Natural killer cell (primary cell): ENCODE data around the gene TIMP2. TPM values are rescaled to one million over a fixed set of nuclear protein-coding genes. Genes with fewer than 3 reads are reported as not detected.

Experiments
- ATAC-seq, 3 donors: fragments of 150-1000 bp in 2 of 3; fragments of 200-7000 bp in 1 of 3; cut with Tn5 transposase; 1 replicate in 1 of 3; 2 replicates in 2 of 3; pipeline ENCODE4 v1.10.0; 2021; ENCODE audit warnings: mild to moderate bottlenecking in 2 of 3, moderate library complexity in 2 of 3
- DNase-seq, 2 donors: peaks; one replicate each; pipeline versions ENCODE4 v3.0.0 to v3.0.0-alpha.2; 2013 to 2021; ENCODE audit warnings: mixed read lengths in 1 of 2
- H3K27ac ChIP-seq: one replicate; pipeline ENCODE4 v1.5.1; 2013; ENCODE audit warnings: mild to moderate bottlenecking, low read length
- H3K27me3 ChIP-seq: one replicate; pipeline ENCODE4 v1.6.1; 2013; ENCODE audit warnings: low read length; ENCODE audit not compliant: control insufficient read depth, insufficient read depth
- H3K36me3 ChIP-seq: one replicate; pipeline ENCODE4 v1.6.1; 2013; ENCODE audit warnings: low read length; ENCODE audit not compliant: control insufficient read depth, insufficient read depth
- H3K4me1 ChIP-seq: one replicate; pipeline ENCODE4 v1.6.1; 2013; ENCODE audit warnings: low read length; ENCODE audit not compliant: control insufficient read depth, insufficient read depth
- H3K4me3 ChIP-seq: one replicate; pipeline ENCODE4 v1.5.1; 2013; ENCODE audit warnings: low read length
- H3K9me3 ChIP-seq: one replicate; pipeline ENCODE4 v1.6.1; 2013; ENCODE audit warnings: low read length; ENCODE audit not compliant: control insufficient read depth, insufficient read depth
- H3K27ac Mint-ChIP-seq, 2 donors: one replicate each; pipeline ENCODE4 v1.8.0; 2022; ENCODE audit warnings: mild to moderate bottlenecking in 2 of 2, mixed read lengths in 2 of 2, moderate library complexity in 1 of 2
- H3K27me3 Mint-ChIP-seq, 2 donors: one replicate each; pipeline ENCODE4 v1.8.0; 2022; ENCODE audit warnings: low read depth in 2 of 2, mixed read lengths in 2 of 2
- H3K36me3 Mint-ChIP-seq: one replicate; pipeline ENCODE4 v1.8.0; 2022; ENCODE audit warnings: mixed read lengths
- H3K4me1 Mint-ChIP-seq, 2 donors: one replicate each; pipeline ENCODE4 v1.8.0; 2022; ENCODE audit warnings: mixed read lengths in 2 of 2
- H3K4me3 Mint-ChIP-seq: one replicate; pipeline ENCODE4 v1.8.0; 2022; ENCODE audit warnings: mild to moderate bottlenecking, moderate library complexity, mixed read lengths
- H3K9me3 Mint-ChIP-seq, 2 donors: one replicate each; pipeline ENCODE4 v1.8.0; 2022; ENCODE audit warnings: mixed read lengths in 2 of 2
- CTCF ChIP-seq: fragments of 200-600 bp; IDR thresholded peaks from one replicate; pipeline ENCODE4 v1.8.0; 2022; ENCODE audit warnings: antibody characterized with exemption
- WGBS: methylation state at CpG from one replicate; pipeline ENCODE4 v1.1.7; 2013; ENCODE audit warnings: missing lambda C conversion rate; ENCODE audit not compliant: insufficient coverage; 5-methylcytosine and 5-hydroxymethylcytosine counted together
- intact Hi-C: fragments of 100-400 bp; cut with micrococcal nuclease; formaldehyde crosslinking; loops from one replicate; pipeline ENCODE4 v1.14.2; 2022
- total RNA-seq, 4 donors: library from RNA; stranded (reverse); fragments of 120-200 nt in 1 of 4; gene quantifications; one replicate each; pipeline versions ENCODE4 v1.2.3 to v1.2.4, GENCODE V29; 2013 to 2022

The TIMP2 gene
- total RNA-seq, 3 donors from 2014 or later (not counting 1 experiment from before 2014, with no cell fraction given): 3.6 to 8.2 (median 7.1) TPM

- Histone ChIP-seq H3K4me3 (no peak overlapping the region), H3K4me1 (no peaks in the 10 kb centered on the region), H3K9me3 (no peaks in the 10 kb centered on the region), H3K27me3 (no peaks in the 10 kb centered on the region), H3K36me3 (no peaks in the 10 kb centered on the region), H3K27ac (no peak overlapping the region)
- Mint-ChIP-seq H3K27me3 (no peaks in the 10 kb centered on the region), H3K36me3 (no peaks in the 10 kb centered on the region), H3K27ac (no peak overlapping the region), H3K9me3 (no peaks in the 10 kb centered on the region), H3K4me1 (no peaks in the 10 kb centered on the region), H3K4me3 (no peak overlapping the region)
- no peak for TF ChIP-seq CTCF
- intact Hi-C loops: no loop called here
- no peak for ATAC-seq
- 84% methylated on average over 7 of the region's 7 CpGs for WGBS
- DNase-seq: no peak
These were observed 33.5 kb upstream of the TIMP2 start for GRCh38 chr17:78958641-78959127.

- intact Hi-C loops: no loop called here
- no peaks in the 10 kb centered on the region for H3K36me3 ChIP-seq
- Mint-ChIP-seq H3K4me1 (no peaks in the 10 kb centered on the region), H3K4me3 (no peak overlapping the region), H3K27me3 (no peaks in the 10 kb centered on the region), H3K9me3 (no peaks in the 10 kb centered on the region), H3K27ac (no peak overlapping the region), H3K36me3 (no peaks in the 10 kb centered on the region)
- ATAC-seq: no peak
- H3K4me1 ChIP-seq: no peaks in the 10 kb centered on the region
- H3K27me3 ChIP-seq: no peaks in the 10 kb centered on the region
- no peak for DNase-seq
- H3K9me3 ChIP-seq: no peaks in the 10 kb centered on the region
- no peak for TF ChIP-seq CTCF
- H3K27ac ChIP-seq: no peak overlapping the region
- WGBS: 90% methylated on average over 12 of the region's 12 CpGs
- H3K4me3 ChIP-seq: no peak overlapping the region
These were observed 31.9 kb upstream of the TIMP2 start for GRCh38 chr17:78957128-78957527.

- ATAC-seq (no peak), DNase-seq (no peak)
- no peaks in the 10 kb centered on the region for H3K27me3 ChIP-seq
- Mint-ChIP-seq H3K4me1 (no peaks in the 10 kb centered on the region), H3K27ac (no peak overlapping the region), H3K4me3 (no peak overlapping the region), H3K9me3 (no peaks in the 10 kb centered on the region), H3K27me3 (no peaks in the 10 kb centered on the region), H3K36me3 (no peaks in the 10 kb centered on the region)
- no peak overlapping the region for H3K4me3 ChIP-seq
- no peak overlapping the region for H3K27ac ChIP-seq
- no peak for TF ChIP-seq CTCF
- no peaks in the 10 kb centered on the region for H3K9me3 ChIP-seq
- intact Hi-C loops: no loop called here
- H3K36me3 ChIP-seq: no peaks in the 10 kb centered on the region
- 82% methylated on average over 9 of the region's 11 CpGs for WGBS
- no peaks in the 10 kb centered on the region for H3K4me1 ChIP-seq
These were observed 31.1 kb upstream of the TIMP2 start for GRCh38 chr17:78956254-78956653.

GRCh38 chr17:78954684-78955083, 29.5 kb upstream of the TIMP2 start:
- Histone ChIP-seq H3K4me3 (no peak overlapping the region), H3K27ac (no peak overlapping the region), H3K27me3 (no peaks in the 10 kb centered on the region), H3K9me3 (peaks cover 6% of the 10 kb centered on the region), H3K4me1 (no peaks in the 10 kb centered on the region), H3K36me3 (no peaks in the 10 kb centered on the region)
- H3K27me3 Mint-ChIP-seq: no peaks in the 10 kb centered on the region
- no peaks in the 10 kb centered on the region for H3K4me1 Mint-ChIP-seq
- no peak for DNase-seq
- TF ChIP-seq CTCF: no peak
- no peaks in the 10 kb centered on the region for H3K36me3 Mint-ChIP-seq
- ATAC-seq: no peak
- no peaks in the 10 kb centered on the region for H3K9me3 Mint-ChIP-seq
- H3K4me3 Mint-ChIP-seq: no peak overlapping the region
- no peak overlapping the region for H3K27ac Mint-ChIP-seq
- intact Hi-C loops: no loop called here
- WGBS: 88% methylated on average over 14 of the region's 14 CpGs
